ENCODE results near the gene LRRC8B.

LRRC8B gene

GRCh38 chr1:89536555-89537341 is 12.1 kb downstream of the LRRC8B start (continued):
- TF ChIP-seq PATZ1 (CRISPR knock-in tag; IDR thresholded peaks at IDR 0.05; ENCODE audit: borderline replicate concordance) = no peak
- no peak for TF ChIP-seq ARNTL (CRISPR knock-in tag; IDR thresholded peaks at IDR 0.05; ENCODE audit: borderline replicate concordance, low read depth)
- no peak for TF ChIP-seq ZNF565 (CRISPR knock-in tag; conservative IDR thresholded peaks at IDR 0.05; ENCODE audit: low read depth)
- no peak for TF ChIP-seq ESRRG (CRISPR knock-in tag; IDR thresholded peaks at IDR 0.05)
- TF ChIP-seq ZFP3 (CRISPR knock-in tag; IDR thresholded peaks at IDR 0.05) = no peak
- TF ChIP-seq ZFP30 (CRISPR knock-in tag; IDR thresholded peaks at IDR 0.05) = no peak

GRCh38 chr1:89538361-89538760 is 13.7 kb downstream of the LRRC8B start:
- no peak for ATAC-seq
- no peak for TF ChIP-seq POU6F1 (CRISPR knock-in tag; IDR thresholded peaks at IDR 0.05; ENCODE audit: borderline replicate concordance, low read depth)

GRCh38 chr1:89539128-89539527 is 14.5 kb downstream of the LRRC8B start:
- TF ChIP-seq CREB5 (CRISPR knock-in tag; IDR thresholded peaks at IDR 0.05; ENCODE audit: low read depth) (no peak), ZNF565 (CRISPR knock-in tag; conservative IDR thresholded peaks at IDR 0.05; ENCODE audit: low read depth) (no peak)
- ATAC-seq = no peak

- TF ChIP-seq ISL1 (CRISPR knock-in tag; IDR thresholded peaks at IDR 0.05) (no peak), OSR1 (CRISPR knock-in tag; IDR thresholded peaks at IDR 0.05) (no peak), ZNF565 (CRISPR knock-in tag; conservative IDR thresholded peaks at IDR 0.05; ENCODE audit: low read depth) (no peak), TCF4 (CRISPR knock-in tag; IDR thresholded peaks at IDR 0.05; ENCODE audit: borderline replicate concordance) (no peak), BACH2 (CRISPR knock-in tag; IDR thresholded peaks at IDR 0.05; ENCODE audit: borderline replicate concordance) (no peak)
- ATAC-seq = no peak
Measured at GRCh38 chr1:89540406-89540970, 15.9 kb downstream of the LRRC8B start.

GRCh38 chr1:89542345-89542744 is 17.7 kb downstream of the LRRC8B start:
- ATAC-seq = no peak

More at GRCh38 chr1:89542345-89542744, 17.7 kb downstream of the LRRC8B start:
- no peak for TF ChIP-seq CSRNP3 (CRISPR knock-in tag; IDR thresholded peaks at IDR 0.05)
- TF ChIP-seq POU6F1 (CRISPR knock-in tag; IDR thresholded peaks at IDR 0.05; ENCODE audit: borderline replicate concordance, low read depth) = no peak
- TF ChIP-seq SNAI2 (CRISPR knock-in tag; IDR thresholded peaks at IDR 0.05) = no peak
- TF ChIP-seq ZNF70 (CRISPR knock-in tag; IDR thresholded peaks at IDR 0.05) = no peak
- no peak for TF ChIP-seq ZNF8 (CRISPR knock-in tag; IDR thresholded peaks at IDR 0.05)
- TF ChIP-seq ESRRG (CRISPR knock-in tag; IDR thresholded peaks at IDR 0.05) = no peak
- no peak for TF ChIP-seq OSR1 (CRISPR knock-in tag; IDR thresholded peaks at IDR 0.05)
- TF ChIP-seq ZNF565 (CRISPR knock-in tag; conservative IDR thresholded peaks at IDR 0.05; ENCODE audit: low read depth) = no peak
- no peak for TF ChIP-seq ISL1 (CRISPR knock-in tag; IDR thresholded peaks at IDR 0.05)
- no peak for TF ChIP-seq PPARA (CRISPR knock-in tag; IDR thresholded peaks at IDR 0.05; ENCODE audit: borderline replicate concordance)
- no peak for TF ChIP-seq TCF4 (CRISPR knock-in tag; IDR thresholded peaks at IDR 0.05; ENCODE audit: borderline replicate concordance)
- no peak for TF ChIP-seq TSHZ2 (CRISPR knock-in tag; IDR thresholded peaks at IDR 0.05)

Data from SK-N-SH treated with all-trans-retinoic acid at 6 μM for 48 hours (cell line).